Small intestine (tissue), 7 donors: ENCODE results near the gene BAD. TPM values are rescaled to one million over a fixed set of nuclear protein-coding genes. Genes with fewer than 3 reads are reported as not detected.
A peak's percentile ranks its signal among the peaks of the same experiment; 100 is the strongest.
"Not testable (repeated sequence)": the region's sequence is repeated elsewhere in the genome, so short reads cannot be mapped to it uniquely, and the experiment has no call there.

Experiments
- DNase-seq, 2 donors: peaks; one replicate each; pipeline versions ENCODE4 v3.0.0 to v3.0.0-alpha.2; 2013
- FAIRE-seq: peaks from 2 replicates; lab custom pipeline; 2012; peaks lifted over from hg19 to GRCh38; lab: Jason Lieb, UNC
- H3K27ac ChIP-seq, 3 donors: one replicate each; pipeline ENCODE4 v1.5.1; 2013; ENCODE audit warnings: low read length in 2 of 3, mild to moderate bottlenecking in 2 of 3, control low read depth in 1 of 3, inconsistent platforms in 1 of 3, low read depth in 1 of 3, moderate library complexity in 1 of 3
- H3K27me3 ChIP-seq, 3 donors: one replicate each; pipeline ENCODE4 v1.6.1; 2013; ENCODE audit warnings: low read length in 3 of 3, inconsistent platforms in 1 of 3; ENCODE audit not compliant: control insufficient read depth in 3 of 3, insufficient read depth in 3 of 3
- H3K36me3 ChIP-seq, 3 donors: one replicate each; pipeline ENCODE4 v1.6.1; 2013; ENCODE audit warnings: low read length in 3 of 3, inconsistent platforms in 1 of 3, low read depth in 1 of 3, mild to moderate bottlenecking in 1 of 3, moderate library complexity in 1 of 3; ENCODE audit not compliant: control insufficient read depth in 3 of 3, insufficient read depth in 2 of 3
- H3K4me1 ChIP-seq, 3 donors: one replicate each; pipeline ENCODE4 v1.6.1; 2013; ENCODE audit warnings: low read length in 2 of 3, inconsistent platforms in 1 of 3, low read depth in 1 of 3, mild to moderate bottlenecking in 1 of 3, moderate library complexity in 1 of 3; ENCODE audit not compliant: control insufficient read depth in 3 of 3, insufficient read depth in 2 of 3
- H3K4me3 ChIP-seq, 3 donors: one replicate each; pipeline ENCODE4 v1.5.1; 2013; ENCODE audit warnings: low read length in 3 of 3, control low read depth in 1 of 3, inconsistent platforms in 1 of 3, low read depth in 1 of 3, mild to moderate bottlenecking in 1 of 3, moderate library complexity in 1 of 3
- H3K9me3 ChIP-seq, 2 donors: one replicate each; pipeline ENCODE4 v1.6.1; 2013; ENCODE audit warnings: low read depth in 1 of 2, low read length in 1 of 2; ENCODE audit not compliant: control insufficient read depth in 2 of 2, insufficient read depth in 1 of 2
- WGBS, 3 donors: extraction: QIAGEN DNeasy Blood & Tissue Kit; methylation state at CpG; one replicate each; pipeline ENCODE4 v1.1.7; 2013; 5-methylcytosine and 5-hydroxymethylcytosine counted together
- polyA plus RNA-seq, 4 donors: library from polyadenylated mRNA; stranded (reverse) in 3 of 4; unstranded in 1 of 4; fragments of 200-250 nt in 3 of 4; fragments of 120-200 nt in 1 of 4; gene quantifications; one replicate each; pipeline versions ENCODE4 v1.2.1 to v1.2.3, GENCODE V29; 2013
- donor health status: healthy with polysubstance abuse.
- donor health status: control.
- donor health status: control.
- donor health status: Bipolar disorder and iron deficiency.
- donor health status: healthy.

BAD gene
- polyA plus RNA-seq, 4 donors: 41.2 to 98.6 (median 74.1) TPM

DNA sequence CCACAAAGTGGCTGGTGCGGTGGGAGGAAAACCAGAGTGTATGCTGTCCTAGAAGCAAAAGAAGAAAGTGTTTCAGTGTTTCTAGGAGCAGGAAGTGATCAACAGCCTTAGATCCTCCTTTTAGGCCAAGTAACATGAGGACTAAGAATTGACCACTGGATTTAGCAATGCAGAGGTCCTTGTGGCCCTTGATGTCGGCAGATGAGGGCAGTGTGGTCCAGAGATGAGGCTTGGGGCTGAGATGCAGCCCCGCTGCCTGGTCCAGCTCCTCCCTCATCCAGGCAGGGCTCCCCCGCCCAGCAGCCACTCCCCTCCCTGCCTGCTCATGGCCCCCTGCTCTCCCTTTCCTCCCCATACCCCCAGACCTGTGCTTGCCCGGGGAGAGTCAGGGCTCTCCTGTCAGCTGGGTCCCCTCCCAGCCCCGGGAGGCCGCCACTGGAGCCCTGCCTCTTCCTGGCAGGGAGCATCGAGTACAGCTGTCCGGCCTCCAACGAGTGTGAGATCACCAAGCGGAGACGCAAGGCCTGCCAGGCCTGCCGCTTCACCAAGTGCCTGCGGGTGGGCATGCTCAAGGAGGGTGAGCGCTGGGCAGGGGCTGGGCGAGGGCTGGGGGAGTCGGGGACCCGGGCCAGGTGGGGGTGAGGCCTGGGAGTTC lies 29.2 kb upstream of the BAD start:
- FAIRE-seq: no peak
- Histone ChIP-seq H3K27me3 (no peaks in the 10 kb centered on the region), H3K27ac (peak overlapping the region in 2 of 3 donors; percentile 44 to 62), H3K4me1 (peaks cover 0 to 13% (median 2%) of the 10 kb centered on the region in 3 donors), H3K9me3 (no peaks in the 10 kb centered on the region), H3K36me3 (peaks cover 0 to 69% (median 15%) of the 10 kb centered on the region in 3 donors), H3K4me3 (no peak overlapping the region)
- 68 to 76% (median 71%) methylated on average over 18 of the region's 18 CpGs for WGBS, 3 donors
- DNase-seq: no peak

DNA sequence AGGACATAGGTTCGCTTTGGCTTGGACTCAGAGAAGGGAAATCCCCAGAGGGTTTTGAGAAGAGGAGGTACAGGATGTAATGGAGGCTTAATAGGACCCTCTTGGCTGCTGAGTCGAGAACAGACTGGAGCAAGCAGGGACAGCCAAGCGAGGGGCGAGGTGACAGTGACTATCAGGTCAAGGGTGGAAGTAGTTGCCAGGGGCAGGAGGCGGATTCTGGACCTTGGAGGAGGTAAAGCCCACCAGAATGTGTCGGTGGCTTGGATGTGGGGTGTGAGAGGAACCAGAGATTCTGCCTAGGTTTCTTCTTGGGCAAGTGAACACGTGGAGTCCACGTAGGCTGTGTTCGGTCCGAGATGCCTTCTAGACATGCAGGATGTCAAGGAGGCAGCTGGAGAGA lies 28.5 kb upstream of the BAD start:
- H3K27ac ChIP-seq: peak overlapping the region in 2 of 3 donors; percentile 44 to 62
- FAIRE-seq: no peak
- no peak overlapping the region for H3K4me3 ChIP-seq
- no peaks in the 10 kb centered on the region for H3K27me3 ChIP-seq
- DNase-seq: no peak
- H3K4me1 ChIP-seq: peaks cover 0 to 14% (median 2%) of the 10 kb centered on the region in 3 donors
- WGBS, 3 donors: 85 to 89% (median 88%) methylated on average over 10 of the region's 10 CpGs
- H3K9me3 ChIP-seq: no peaks in the 10 kb centered on the region
- H3K36me3 ChIP-seq: peaks cover 0 to 72% (median 15%) of the 10 kb centered on the region in 3 donors

DNA sequence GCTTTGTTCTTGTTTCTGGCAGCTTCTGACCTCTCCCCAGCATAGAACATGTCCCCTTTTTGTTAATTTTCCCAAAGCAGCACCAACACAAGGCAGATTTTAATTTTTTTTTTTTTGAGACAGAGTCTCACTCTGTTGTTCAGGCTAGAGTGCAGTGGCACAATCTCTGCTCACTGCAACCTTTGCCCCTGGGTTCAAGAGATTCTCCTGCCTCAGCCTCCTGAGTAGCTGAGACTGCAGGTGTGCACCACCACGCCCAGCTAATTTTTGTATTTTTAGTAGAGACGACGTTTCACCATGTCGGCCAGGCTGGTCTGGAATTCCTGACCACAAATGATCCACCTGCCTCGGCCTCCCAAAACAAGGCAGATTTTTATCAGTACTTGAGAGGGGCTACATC lies 23.3 kb upstream of the BAD start:
- WGBS, 3 donors: 30 to 71% (median 58%) methylated on average over 5 of the region's 5 CpGs
- Histone ChIP-seq H3K4me1 (peaks cover 0 to 32% (median 4%) of the 10 kb centered on the region in 3 donors), H3K36me3 (peaks cover 0 to 45% (median 2%) of the 10 kb centered on the region in 3 donors), H3K4me3 (peak overlapping the region in 2 of 3 donors; percentile 64 to 93), H3K27ac (peak overlapping the region; percentile 56 to 97 (median 87))
- H3K9me3 ChIP-seq, FAIRE-seq, H3K27me3 ChIP-seq: not testable (repeated sequence)
- DNase-seq: peak in 1 of 2 donors; percentile 71

DNA sequence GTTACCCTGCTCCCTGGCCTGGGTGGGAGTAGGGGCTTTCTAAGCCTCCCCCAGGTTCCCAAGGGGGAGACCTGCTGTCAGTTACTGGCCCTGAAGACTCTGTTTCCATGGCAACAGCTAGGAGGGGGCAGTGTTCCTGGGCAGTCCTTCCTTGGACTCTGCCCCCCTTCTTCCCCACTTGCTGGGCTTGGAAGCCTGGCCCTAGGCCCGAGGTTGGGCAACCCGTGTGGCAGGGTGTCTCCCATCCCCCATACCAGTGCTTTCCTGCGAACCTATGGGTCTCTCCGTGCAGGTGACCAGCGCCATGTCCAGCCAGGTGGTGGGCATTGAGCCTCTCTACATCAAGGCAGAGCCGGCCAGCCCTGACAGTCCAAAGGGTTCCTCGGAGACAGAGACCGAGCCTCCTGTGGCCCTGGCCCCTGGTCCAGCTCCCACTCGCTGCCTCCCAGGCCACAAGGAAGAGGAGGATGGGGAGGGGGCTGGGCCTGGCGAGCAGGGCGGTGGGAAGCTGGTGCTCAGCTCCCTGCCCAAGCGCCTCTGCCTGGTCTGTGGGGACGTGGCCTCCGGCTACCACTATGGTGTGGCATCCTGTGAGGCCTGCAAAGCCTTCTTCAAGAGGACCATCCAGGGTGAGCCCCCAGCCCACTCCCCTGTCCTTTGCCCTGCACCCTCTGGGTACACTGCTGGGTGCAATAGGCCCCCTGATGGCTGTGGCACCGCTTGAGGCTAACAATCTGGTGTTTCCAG lies 22.6 kb upstream of the BAD start:
- H3K4me3 ChIP-seq: peak overlapping the region; percentile 48 to 93 (median 64)
- peaks cover 0 to 38% (median 0%) of the 10 kb centered on the region in 3 donors for H3K36me3 ChIP-seq
- DNase-seq (peak; percentile 83 to 86), FAIRE-seq (no peak)
- peaks cover 0 to 1% (median 0%) of the 10 kb centered on the region in 3 donors for H3K27me3 ChIP-seq
- peaks cover 0 to 32% (median 2%) of the 10 kb centered on the region in 3 donors for H3K4me1 ChIP-seq
- WGBS, 3 donors: 33 to 66% (median 41%) methylated on average over 13 to 15 of the region's 15 CpGs
- no peaks in the 10 kb centered on the region for H3K9me3 ChIP-seq
- peak overlapping the region; percentile 87 to 97 (median 88) for H3K27ac ChIP-seq

DNA sequence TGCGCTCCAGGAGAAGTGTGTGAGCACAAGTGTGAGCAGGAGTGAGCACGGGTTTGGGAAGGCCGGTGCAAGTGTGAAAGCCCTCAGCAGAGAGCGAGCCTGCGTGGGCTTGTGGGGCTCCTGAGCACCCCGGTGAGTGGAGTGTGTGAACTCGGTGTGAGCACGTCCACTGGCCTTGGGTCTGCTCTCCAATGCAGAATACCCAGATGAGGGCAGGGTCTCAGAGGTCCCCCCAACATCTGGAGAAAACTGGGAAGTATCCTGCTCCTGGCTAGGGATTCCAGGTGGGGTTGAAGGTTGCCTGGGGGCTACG lies 22.1 kb upstream of the BAD start:
- H3K9me3 ChIP-seq: no peaks in the 10 kb centered on the region
- peak overlapping the region; percentile 87 to 97 (median 88) for H3K27ac ChIP-seq
- no peak for FAIRE-seq
- H3K4me3 ChIP-seq: peak overlapping the region; percentile 48 to 93 (median 64)
- peaks cover 0 to 36% (median 0%) of the 10 kb centered on the region in 3 donors for H3K36me3 ChIP-seq
- no peak for DNase-seq
- H3K4me1 ChIP-seq: peaks cover 0 to 32% (median 2%) of the 10 kb centered on the region in 3 donors
- H3K27me3 ChIP-seq: peaks cover 0 to 7% (median 0%) of the 10 kb centered on the region in 3 donors
- WGBS, 3 donors: 2 to 23% (median 7%) methylated on average over 9 of the region's 9 CpGs

DNA sequence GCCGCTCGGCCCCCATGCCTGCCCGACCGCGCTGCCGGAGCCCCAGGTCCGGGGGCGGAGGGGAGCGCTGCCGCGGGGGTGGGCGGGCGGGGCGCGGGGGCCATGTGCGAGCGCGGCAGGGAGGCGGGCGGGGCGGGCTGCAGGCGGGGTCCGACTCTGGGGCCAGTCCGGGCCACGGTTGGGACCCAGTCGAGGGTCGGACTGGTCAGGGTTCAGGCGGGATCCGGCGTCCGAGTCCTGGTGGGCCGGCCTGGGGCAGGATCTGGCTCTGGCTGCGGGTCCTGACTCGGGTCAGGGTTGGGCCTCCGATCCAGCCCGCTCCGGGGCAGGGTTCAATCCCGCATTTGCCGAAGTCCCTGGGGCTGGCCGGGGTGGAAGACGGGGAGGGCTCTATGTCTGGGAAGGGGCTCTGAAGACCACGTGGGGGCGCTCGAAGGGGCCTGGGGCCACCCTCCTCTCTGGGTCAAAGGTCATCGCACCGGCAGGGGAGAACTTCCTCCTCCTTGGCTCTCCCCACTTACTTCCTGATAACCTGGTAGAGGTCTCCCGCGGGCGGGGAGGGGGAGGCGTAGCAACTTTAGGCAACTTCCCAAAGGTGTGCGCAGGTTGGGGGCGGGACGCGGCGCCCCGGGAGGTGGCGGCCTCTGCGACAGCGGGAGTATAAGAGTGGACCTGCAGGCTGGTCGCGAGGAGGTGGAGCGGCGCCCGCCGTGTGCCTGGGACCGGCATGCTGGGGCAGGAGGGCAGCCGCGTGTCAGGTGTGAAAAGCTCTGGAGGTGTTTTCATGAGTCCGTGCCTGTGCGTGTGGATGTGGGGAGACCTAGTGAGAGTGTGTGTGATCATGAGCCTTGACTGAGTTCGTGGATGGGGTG lies 21.5 kb upstream of the BAD start:
- Histone ChIP-seq H3K27ac (peak overlapping the region; percentile 87 to 97 (median 88)), H3K27me3 (peaks cover 0 to 13% (median 0%) of the 10 kb centered on the region in 3 donors), H3K9me3 (no peaks in the 10 kb centered on the region), H3K36me3 (peaks cover 0 to 31% (median 0%) of the 10 kb centered on the region in 3 donors), H3K4me1 (peaks cover 0 to 30% (median 2%) of the 10 kb centered on the region in 3 donors), H3K4me3 (peak overlapping the region; percentile 48 to 93 (median 64))
- DNase-seq (peak; percentile 89 to 94), FAIRE-seq (no peak)
- 0 to 1% (median 1%) methylated on average over 31 to 71 of the region's 71 CpGs for WGBS, 3 donors

DNA sequence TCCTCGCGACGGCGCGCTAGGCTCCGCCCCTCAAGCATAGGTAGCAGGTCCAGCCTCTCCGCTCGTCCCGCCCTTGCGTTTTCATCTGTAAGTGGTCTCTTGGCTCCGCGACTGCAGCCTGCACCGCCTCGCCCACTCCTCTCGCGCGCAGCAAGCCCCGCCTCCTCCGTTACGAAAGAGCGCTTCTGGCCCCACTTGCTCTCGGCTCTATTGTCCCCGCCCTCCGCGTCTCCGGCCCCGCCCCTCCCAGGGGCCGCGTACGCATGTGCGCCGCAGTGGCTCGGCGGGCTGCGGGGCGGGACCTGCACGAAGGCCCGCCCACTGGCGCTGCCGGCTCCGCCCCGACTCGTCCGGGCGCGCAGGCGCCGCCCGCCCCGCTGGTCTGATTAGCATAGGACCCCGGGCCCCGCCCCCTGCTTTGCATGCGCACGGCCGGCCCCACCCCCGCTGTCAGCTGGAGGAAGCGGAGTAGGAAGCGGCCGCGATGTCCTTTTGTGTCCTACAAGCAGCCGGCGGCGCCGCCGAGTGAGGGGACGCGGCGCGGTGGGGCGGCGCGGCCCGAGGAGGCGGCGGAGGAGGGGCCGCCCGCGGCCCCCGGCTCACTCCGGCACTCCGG lies 20.7 kb upstream of the BAD start, which contains the start of gene ESRRA:
TSS of gene ESRRA (plus strand) at position 450 of the 616 bp plus-strand sequence. CDS start 1,656 bp downstream, outside the sequence.
- Histone ChIP-seq H3K27ac (peak within 1 kb of the TSS; percentile 97 to 98 (median 98)), H3K36me3 (peaks cover 0 to 25% (median 0%) of the 10 kb centered on the region in 3 donors), H3K4me3 (peak within 1 kb of the TSS; percentile 50 to 93 (median 79)), H3K9me3 (no peaks in the 10 kb centered on the region), H3K27me3 (peaks cover 0 to 20% (median 0%) of the 10 kb centered on the region in 3 donors), H3K4me1 (peaks cover 0 to 35% (median 2%) of the 10 kb centered on the region in 3 donors)
- DNase-seq (peak; percentile 99 to 100), FAIRE-seq (no peak)
- WGBS, 3 donors: 0 to 2% (median 1%) methylated on average over 48 to 81 of the region's 81 CpGs
